Caco-2 (cell line): Measurements from ENCODE around the gene MRPS15. TPM values are rescaled to one million over a fixed set of nuclear protein-coding genes. Genes with fewer than 3 reads are reported as not detected.
"Not testable (repeated sequence)": the region's sequence is repeated elsewhere in the genome, so short reads cannot be mapped to it uniquely, and the experiment has no call there.

ENCODE experiments used
- BruUV-seq: library from RNA; stranded (reverse); fragments of 400-500 nt; replicated peaks from 2 replicates; lab custom pipeline; 2021; lab: Mats Ljungman, UMichigan
- CTCF ChIA-PET: fragments of 300-600 bp; sonication (Branson Sonifier 250); formaldehyde crosslinking; loops from one replicate; lab custom pipeline; 2022; ENCODE audit warnings: antibody characterized with exemption; lab: Charles Lee
- POLR2A ChIA-PET: fragments of 300-600 bp; sonication (Branson Sonifier 250); formaldehyde crosslinking; loops from one replicate; lab custom pipeline; 2022; ENCODE audit warnings: antibody characterized with exemption; lab: Charles Lee
- DNase-seq, 2 experiments: peaks; one replicate each; pipeline versions ENCODE4 v3.0.0 to v3.0.0-alpha.2; 2020 to 2022
- H3K27me3 ChIP-seq: replicated peaks from 2 replicates; pipeline ENCODE4 v1.6.0; 2011; ENCODE audit warnings: low read length; ENCODE audit not compliant: control insufficient read depth, insufficient read depth
- H3K36me3 ChIP-seq: 2 replicates; pipeline ENCODE4 v1.5.1; 2011; ENCODE audit warnings: low read length; ENCODE audit not compliant: control insufficient read depth, insufficient read depth
- H3K4me1 ChIP-seq: fragments of 250-450 bp; sonication (Bioruptor Pico); 2 replicates; pipeline ENCODE4 v1.5.1; 2020; ENCODE audit warnings: mild to moderate bottlenecking
- H3K4me3 ChIP-seq: 2 replicates; pipeline ENCODE4 v1.5.1; 2011; ENCODE audit warnings: low read depth, mild to moderate bottlenecking, control low read depth, low read length
- H3K9me3 ChIP-seq: fragments of 250-450 bp; sonication (Bioruptor Pico); 2 replicates; pipeline ENCODE4 v1.5.1; 2020; ENCODE audit warnings: mild to moderate bottlenecking, moderate library complexity
- H3K27ac Mint-ChIP-seq: one replicate; pipeline ENCODE4 v1.8.0; 2022; ENCODE audit warnings: mixed read lengths; ENCODE audit not compliant: unreplicated experiment
- H3K27me3 Mint-ChIP-seq: one replicate; pipeline ENCODE4 v1.8.0; 2022; ENCODE audit warnings: mixed read lengths; ENCODE audit not compliant: insufficient read depth, unreplicated experiment
- H3K36me3 Mint-ChIP-seq: one replicate; pipeline ENCODE4 v1.8.0; 2022; ENCODE audit warnings: mild to moderate bottlenecking, mixed read lengths; ENCODE audit not compliant: insufficient read depth, unreplicated experiment
- H3K4me1 Mint-ChIP-seq: one replicate; pipeline ENCODE4 v1.8.0; 2022; ENCODE audit warnings: low read depth, mixed read lengths; ENCODE audit not compliant: unreplicated experiment
- H3K4me3 Mint-ChIP-seq: one replicate; pipeline ENCODE4 v1.8.0; 2022; ENCODE audit warnings: mild to moderate bottlenecking, moderate library complexity, mixed read lengths; ENCODE audit not compliant: unreplicated experiment
- H3K9me3 Mint-ChIP-seq: one replicate; pipeline ENCODE4 v1.8.0; 2022; ENCODE audit warnings: mixed read lengths; ENCODE audit not compliant: unreplicated experiment
- intact Hi-C: fragments of 100-400 bp; cut with micrococcal nuclease; formaldehyde crosslinking; loops from one replicate; pipeline ENCODE4 v1.10.0; 2022; ENCODE audit not compliant: unreplicated experiment
- total RNA-seq: library from RNA; stranded (reverse); gene quantifications from 2 replicates; pipeline ENCODE4 v1.2.3, GENCODE V29; 2022
- TF ChIP-seq, protein P1 (sequence below), 2 experiments: fragments of 200-600 bp in 1 of 2; IDR thresholded peaks; 1 replicate in 1 of 2; 2 replicates in 1 of 2; pipeline versions ENCODE4 v1.5.1 to v1.8.0; 2011 to 2022; ENCODE audit warnings: antibody characterized with exemption in 1 of 2, control low read depth in 1 of 2, inconsistent platforms in 1 of 2, low read depth in 1 of 2, low read length in 1 of 2, mild to moderate bottlenecking in 1 of 2, moderate library complexity in 1 of 2; ENCODE audit not compliant: insufficient read depth in 1 of 2, severe bottlenecking in 1 of 2, unreplicated experiment in 1 of 2

MRPS15 gene
- total RNA-seq, 1 experiment from 2014 or later: 70.2 TPM

- ChIA-PET CTCF (no interaction called here), POLR2A (no interaction called here)
- no peak overlapping the region for H3K4me3 ChIP-seq
- H3K9me3 ChIP-seq: no peaks in the 10 kb centered on the region
- TF ChIP-seq, protein P1, sequence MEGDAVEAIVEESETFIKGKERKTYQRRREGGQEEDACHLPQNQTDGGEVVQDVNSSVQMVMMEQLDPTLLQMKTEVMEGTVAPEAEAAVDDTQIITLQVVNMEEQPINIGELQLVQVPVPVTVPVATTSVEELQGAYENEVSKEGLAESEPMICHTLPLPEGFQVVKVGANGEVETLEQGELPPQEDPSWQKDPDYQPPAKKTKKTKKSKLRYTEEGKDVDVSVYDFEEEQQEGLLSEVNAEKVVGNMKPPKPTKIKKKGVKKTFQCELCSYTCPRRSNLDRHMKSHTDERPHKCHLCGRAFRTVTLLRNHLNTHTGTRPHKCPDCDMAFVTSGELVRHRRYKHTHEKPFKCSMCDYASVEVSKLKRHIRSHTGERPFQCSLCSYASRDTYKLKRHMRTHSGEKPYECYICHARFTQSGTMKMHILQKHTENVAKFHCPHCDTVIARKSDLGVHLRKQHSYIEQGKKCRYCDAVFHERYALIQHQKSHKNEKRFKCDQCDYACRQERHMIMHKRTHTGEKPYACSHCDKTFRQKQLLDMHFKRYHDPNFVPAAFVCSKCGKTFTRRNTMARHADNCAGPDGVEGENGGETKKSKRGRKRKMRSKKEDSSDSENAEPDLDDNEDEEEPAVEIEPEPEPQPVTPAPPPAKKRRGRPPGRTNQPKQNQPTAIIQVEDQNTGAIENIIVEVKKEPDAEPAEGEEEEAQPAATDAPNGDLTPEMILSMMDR (IDR thresholded peaks at IDR 0.05; ENCODE audit: insufficient read depth in 1 of 2, low read depth in 1 of 2, low read length in 1 of 2, severe bottlenecking in 1 of 2, unreplicated experiment in 1 of 2): no peak
- intact Hi-C loops: no loop called here
- H3K4me1 ChIP-seq: no peaks in the 10 kb centered on the region
- Mint-ChIP-seq H3K4me3 (no peak overlapping the region), H3K9me3 (no peaks in the 10 kb centered on the region), H3K27me3 (no peaks in the 10 kb centered on the region), H3K27ac (no peak overlapping the region), H3K36me3 (no peaks in the 10 kb centered on the region), H3K4me1 (no peaks in the 10 kb centered on the region)
- no peaks in the 10 kb centered on the region for H3K27me3 ChIP-seq
- no peak for DNase-seq
- H3K36me3 ChIP-seq: no peaks in the 10 kb centered on the region
- BruUV-seq: no TSS peak
Observed at GRCh38 chr1:36511804-36512798, 47.9 kb upstream of the MRPS15 start.

DNA sequence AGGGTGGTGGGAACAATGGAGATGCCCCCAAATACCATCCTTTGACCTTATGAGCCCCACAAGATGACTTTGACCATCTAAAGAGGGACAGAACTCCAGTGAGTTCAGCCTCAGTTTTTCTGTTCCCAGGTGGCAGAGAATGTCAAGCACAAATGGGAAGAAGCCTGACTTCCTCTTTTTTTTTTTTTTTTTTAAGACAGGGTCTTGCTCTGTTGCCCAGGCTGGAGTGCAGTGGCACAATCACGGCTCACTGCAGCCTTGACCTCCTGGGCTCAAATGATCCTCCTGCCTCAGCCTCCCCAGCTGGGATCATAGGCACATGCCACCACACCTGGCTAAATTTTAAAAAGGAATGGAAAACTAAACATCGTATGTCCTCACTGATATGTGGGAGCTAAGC, 47.0 kb upstream of the MRPS15 start:
- H3K27ac Mint-ChIP-seq: not testable (repeated sequence)

DNA sequence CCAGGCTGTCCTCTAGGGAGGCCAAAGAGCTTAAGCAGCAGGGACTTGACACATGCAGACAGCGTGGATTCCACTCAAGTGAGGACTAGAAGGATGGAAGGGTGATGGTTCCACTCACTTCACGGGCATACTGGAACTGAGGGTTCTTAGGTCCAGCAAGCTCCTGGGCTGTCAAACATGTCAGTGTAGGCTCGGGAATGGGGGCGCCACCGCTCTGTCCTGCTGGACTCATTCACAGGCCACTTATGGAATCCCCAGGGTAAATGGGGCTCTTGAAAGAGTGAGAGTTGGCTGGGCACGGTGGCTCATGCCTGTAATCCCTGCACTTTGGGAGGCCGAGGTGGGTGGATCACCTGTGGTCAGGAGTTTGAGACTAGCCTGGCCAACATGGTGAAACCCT, 46.2 kb upstream of the MRPS15 start:
- H3K27me3 Mint-ChIP-seq: no peaks in the 10 kb centered on the region
- H3K9me3 Mint-ChIP-seq: no peaks in the 10 kb centered on the region
- H3K4me3 Mint-ChIP-seq: no peak overlapping the region
- H3K27ac Mint-ChIP-seq: no peak overlapping the region
- no peaks in the 10 kb centered on the region for H3K36me3 ChIP-seq
- H3K27me3 ChIP-seq: no peaks in the 10 kb centered on the region
- no TSS peak for BruUV-seq
- intact Hi-C loops: no loop called here
- no peaks in the 10 kb centered on the region for H3K4me1 Mint-ChIP-seq
- DNase-seq: no peak
- TF ChIP-seq, protein P1 (IDR thresholded peaks at IDR 0.05; ENCODE audit: insufficient read depth in 1 of 2, low read depth in 1 of 2, low read length in 1 of 2, severe bottlenecking in 1 of 2, unreplicated experiment in 1 of 2): no peak
- H3K4me3 ChIP-seq: no peak overlapping the region
- H3K4me1 ChIP-seq: no peaks in the 10 kb centered on the region
- no peaks in the 10 kb centered on the region for H3K36me3 Mint-ChIP-seq
- no peaks in the 10 kb centered on the region for H3K9me3 ChIP-seq
- ChIA-PET POLR2A (no interaction called here), CTCF (no interaction called here)

More for the DNA sequence above, 47.0 kb upstream of the MRPS15 start:
- H3K4me1 ChIP-seq, intact Hi-C loops, DNase-seq, H3K4me3 ChIP-seq, H3K27me3 ChIP-seq, CTCF ChIA-PET, H3K27me3 Mint-ChIP-seq, H3K4me1 Mint-ChIP-seq, BruUV-seq, H3K9me3 ChIP-seq, H3K4me3 Mint-ChIP-seq, H3K36me3 Mint-ChIP-seq, POLR2A ChIA-PET, H3K9me3 Mint-ChIP-seq, H3K36me3 ChIP-seq: not testable (repeated sequence)
